Measurements from ENCODE around the gene INPP5A.

Gene INPP5A

GRCh38 chr10:132538031-132538789 is 623 bp downstream of the INPP5A start:
- Mint-ChIP-seq H3K9me3 (no peaks in the 10 kb centered on the region), H3K4me3 (peak overlapping the region; percentile 89 to 92 (median 92)), H3K36me3 (ENCODE audit: low read depth) (peaks cover 4% of the 10 kb centered on the region), H3K27me3 (ENCODE audit: low read depth) (peaks cover 3% of the 10 kb centered on the region), H3K27ac (peak overlapping the region; percentile 54 to 72 (median 67)), H3K4me1 (peaks cover 59% of the 10 kb centered on the region)
- TF ChIP-seq CTCF (IDR thresholded peaks at IDR 0.05; ENCODE audit: unreplicated experiment in 3 of 3), result no peak

GRCh38 chr10:132538790-132539421 is 1.3 kb downstream of the INPP5A start:
- TF ChIP-seq CTCF (IDR thresholded peaks at IDR 0.05; ENCODE audit: unreplicated experiment in 3 of 3), result no peak
- Mint-ChIP-seq H3K36me3 (ENCODE audit: low read depth) (peaks cover 3% of the 10 kb centered on the region), H3K4me1 (peaks cover 58% of the 10 kb centered on the region), H3K27ac (peak overlapping the region; percentile 54 to 72 (median 67)), H3K9me3 (no peaks in the 10 kb centered on the region), H3K4me3 (peak overlapping the region; percentile 89 to 92 (median 92)), H3K27me3 (ENCODE audit: low read depth) (peaks cover 3% of the 10 kb centered on the region)

GRCh38 chr10:132539431-132539839 is 1.8 kb downstream of the INPP5A start:
- Mint-ChIP-seq H3K9me3 (no peaks in the 10 kb centered on the region), H3K27me3 (ENCODE audit: low read depth) (peaks cover 3% of the 10 kb centered on the region), H3K36me3 (ENCODE audit: low read depth) (peaks cover 3% of the 10 kb centered on the region), H3K27ac (peak overlapping the region; percentile 55 to 75 (median 69)), H3K4me1 (peaks cover 53% of the 10 kb centered on the region), H3K4me3 (peak overlapping the region; percentile 89 to 92 (median 92))
- no peak for TF ChIP-seq CTCF (IDR thresholded peaks at IDR 0.05; ENCODE audit: unreplicated experiment in 3 of 3)

GRCh38 chr10:132539894-132540293 is 2.3 kb downstream of the INPP5A start:
- TF ChIP-seq CTCF (IDR thresholded peaks at IDR 0.05; ENCODE audit: unreplicated experiment in 3 of 3), result no peak
- peaks cover 53% of the 10 kb centered on the region for H3K4me1 Mint-ChIP-seq
- no peaks in the 10 kb centered on the region for H3K9me3 Mint-ChIP-seq
- H3K4me3 Mint-ChIP-seq, result peak overlapping the region; percentile 79 to 90 (median 82)
- H3K36me3 Mint-ChIP-seq (ENCODE audit: low read depth), result peaks cover 2% of the 10 kb centered on the region
- H3K27ac Mint-ChIP-seq, result peak overlapping the region; percentile 55 to 75 (median 69)
- peaks cover 6% of the 10 kb centered on the region for H3K27me3 Mint-ChIP-seq (ENCODE audit: low read depth)

- Mint-ChIP-seq H3K36me3 (ENCODE audit: low read depth) (no peaks in the 10 kb centered on the region), H3K4me3 (peak overlapping the region; percentile 79 to 90 (median 82))
- TF ChIP-seq CTCF (IDR thresholded peaks at IDR 0.05; ENCODE audit: unreplicated experiment in 3 of 3), result peak in 2 of 3 experiments; percentile 11 to 21
Observed at GRCh38 chr10:132540456-132540855, 2.9 kb downstream of the INPP5A start.

More at GRCh38 chr10:132540456-132540855, 2.9 kb downstream of the INPP5A start:
- peak overlapping the region; percentile 55 to 75 (median 69) for H3K27ac Mint-ChIP-seq
- peaks cover 4% of the 10 kb centered on the region for H3K27me3 Mint-ChIP-seq (ENCODE audit: low read depth)
- H3K4me1 Mint-ChIP-seq, result peaks cover 49% of the 10 kb centered on the region
- no peaks in the 10 kb centered on the region for H3K9me3 Mint-ChIP-seq

Data from nephron (organoid).